GM23338 (cell line): ENCODE results near the gene SMYD3. TPM values are rescaled to one million over a fixed set of nuclear protein-coding genes. Genes with fewer than 3 reads are reported as not detected.

Source experiments
- ATAC-seq: fragments of 200-7000 bp; cut with Tn5 transposase; 3 replicates; pipeline ENCODE4 v1.9.1; 2020
- DNase-seq: peaks from one replicate; pipeline ENCODE4 v3.0.0-alpha.2; 2015; ENCODE audit warnings: low spot score
- H2AFZ ChIP-seq: fragments of 200-600 bp; sonication (generic); 2 replicates; pipeline ENCODE4 v1.8.0; 2016; ENCODE audit warnings: antibody characterized with exemption, mild to moderate bottlenecking, moderate library complexity
- H3F3A ChIP-seq: fragments of 200-600 bp; sonication (generic); replicated peaks from 2 replicates; pipeline ENCODE4 v1.8.0; 2017; ENCODE audit warnings: antibody characterized with exemption, mixed run types, low read depth
- H3K27ac ChIP-seq: fragments of 200-600 bp; sonication (generic); 2 replicates; pipeline ENCODE4 v1.6.1; 2016; ENCODE audit warnings: low read depth
- H3K27me3 ChIP-seq: fragments of 200-600 bp; sonication (generic); 2 replicates; pipeline ENCODE4 v1.8.0; 2016; ENCODE audit warnings: mild to moderate bottlenecking, mixed run types, moderate library complexity; ENCODE audit not compliant: insufficient read depth
- H3K36me3 ChIP-seq: fragments of 200-600 bp; sonication (generic); 2 replicates; pipeline ENCODE4 v1.8.0; 2016; ENCODE audit warnings: mild to moderate bottlenecking; ENCODE audit not compliant: insufficient read depth
- H3K4me1 ChIP-seq: fragments of 200-600 bp; sonication (generic); 2 replicates; pipeline ENCODE4 v1.8.0; 2016; ENCODE audit warnings: mild to moderate bottlenecking, moderate library complexity; ENCODE audit not compliant: insufficient read depth
- H3K4me2 ChIP-seq: fragments of 200-600 bp; sonication (generic); 2 replicates; pipeline ENCODE4 v1.7.1; 2017; ENCODE audit warnings: mixed run types
- H3K4me3 ChIP-seq: fragments of 200-600 bp; sonication (generic); 2 replicates; pipeline ENCODE4 v1.6.1; 2016; ENCODE audit warnings: mixed run types
- H3K79me2 ChIP-seq: fragments of 200-600 bp; sonication (generic); replicated peaks from 2 replicates; pipeline ENCODE4 v1.8.0; 2017; ENCODE audit warnings: mild to moderate bottlenecking; ENCODE audit not compliant: insufficient read depth
- H3K9me2 ChIP-seq: fragments of 200-600 bp; sonication (generic); 2 replicates; pipeline ENCODE4 v1.8.0; 2017; ENCODE audit not compliant: insufficient read depth
- H4K20me1 ChIP-seq: fragments of 200-600 bp; sonication (generic); replicated peaks from 2 replicates; pipeline ENCODE4 v1.8.0; 2017; ENCODE audit warnings: mild to moderate bottlenecking; ENCODE audit not compliant: insufficient read depth
- H3K27ac Mint-ChIP-seq: 2 replicates; pipeline ENCODE4 v1.8.0; 2020; ENCODE audit warnings: inconsistent platforms, mild to moderate bottlenecking, moderate library complexity, mixed read lengths
- H3K27me3 Mint-ChIP-seq: 3 replicates; pipeline ENCODE4 v1.8.0; 2022; ENCODE audit warnings: low read depth, mild to moderate bottlenecking, moderate library complexity, mixed read lengths, inconsistent platforms; ENCODE audit not compliant: insufficient read depth, poor library complexity
- H3K36me3 Mint-ChIP-seq: 3 replicates; pipeline ENCODE4 v1.8.0; 2021; ENCODE audit warnings: low read depth, mild to moderate bottlenecking, inconsistent platforms, moderate library complexity, mixed read lengths
- H3K4me1 Mint-ChIP-seq: 3 replicates; pipeline ENCODE4 v1.8.0; 2020; ENCODE audit warnings: mild to moderate bottlenecking, inconsistent platforms, mixed read lengths
- H3K4me3 Mint-ChIP-seq: 3 replicates; pipeline ENCODE4 v1.8.0; 2021; ENCODE audit warnings: moderate library complexity, mild to moderate bottlenecking, inconsistent platforms, mixed read lengths
- H3K9me3 Mint-ChIP-seq: 3 replicates; pipeline ENCODE4 v1.8.0; 2020; ENCODE audit warnings: moderate library complexity, mild to moderate bottlenecking, inconsistent platforms, mixed read lengths
- CREB1 ChIP-seq: fragments of 250-450 bp; sonication (Bioruptor Pico); IDR thresholded peaks from 2 replicates; pipeline ENCODE4 v1.5.0; 2020; ENCODE audit warnings: low read depth, mild to moderate bottlenecking, moderate library complexity
- CTCF ChIP-seq, 2 experiments: fragments of 200-600 bp in 1 of 2; sonication (generic) in 1 of 2; conservative IDR thresholded peaks; 2 replicates each; pipeline versions ENCODE4 v1.5.1 to v1.6.1; 2016 to 2017; ENCODE audit warnings: antibody characterized with exemption in 2 of 2, low read depth in 2 of 2, mild to moderate bottlenecking in 2 of 2, moderate library complexity in 1 of 2
- ETS1 ChIP-seq: IDR thresholded peaks from 2 replicates; pipeline ENCODE4 v1.6.1; 2016; ENCODE audit warnings: antibody characterized with exemption
- EZH2 ChIP-seq: fragments of 200-600 bp; sonication (generic); IDR thresholded peaks from one replicate; pipeline ENCODE4 v1.8.0; 2017; ENCODE audit warnings: antibody characterized with exemption, mild to moderate bottlenecking, low read depth; ENCODE audit not compliant: unreplicated experiment
- EZH2phosphoT487 ChIP-seq: fragments of 200-600 bp; sonication (generic); IDR thresholded peaks from one replicate; pipeline ENCODE4 v1.8.1; 2018; ENCODE audit warnings: antibody characterized with exemption; ENCODE audit not compliant: unreplicated experiment
- JUNB ChIP-seq: IDR thresholded peaks from one replicate; pipeline ENCODE4 v1.6.1; 2016; ENCODE audit warnings: antibody characterized with exemption; ENCODE audit not compliant: unreplicated experiment
- NANOG ChIP-seq: IDR thresholded peaks from 2 replicates; pipeline ENCODE4 v1.6.1; 2016; ENCODE audit warnings: antibody characterized with exemption, borderline replicate concordance
- POLR2AphosphoS5 ChIP-seq: IDR thresholded peaks from 2 replicates; pipeline ENCODE4 v1.6.1; 2016; ENCODE audit warnings: antibody characterized with exemption, low read depth
- REST ChIP-seq: IDR thresholded peaks from one replicate; pipeline ENCODE4 v1.6.1; 2018; ENCODE audit warnings: antibody characterized with exemption; ENCODE audit not compliant: unreplicated experiment
- STAT1 ChIP-seq: IDR thresholded peaks from one replicate; pipeline ENCODE4 v1.6.1; 2016; ENCODE audit warnings: antibody characterized with exemption; ENCODE audit not compliant: unreplicated experiment
- ZNF114 ChIP-seq: fragments of 250-450 bp; sonication (Bioruptor Pico); IDR thresholded peaks from 2 replicates; pipeline ENCODE4 v1.5.0; 2020; ENCODE audit warnings: mild to moderate bottlenecking, moderate library complexity
- ZNF331 ChIP-seq: fragments of 250-450 bp; sonication (Bioruptor Pico); IDR thresholded peaks from 2 replicates; pipeline ENCODE4 v1.5.0; 2020; ENCODE audit warnings: low read depth, mild to moderate bottlenecking, moderate library complexity
- polyA plus RNA-seq: library from polyadenylated mRNA; unstranded; fragments of >200 nt; fragmentation: Nextera tagmentation; extraction: Ambion mirVana; gene quantifications from 2 replicates; pipeline ENCODE4 v1.2.1, GENCODE V29; 2016
- total RNA-seq: library from RNA; depleted of rRNA; stranded (reverse); fragments of >200 nt; shearing (Covaris generic); gene quantifications from 2 replicates; pipeline ENCODE4 v1.2.3, GENCODE V29; 2014
- TF ChIP-seq, protein P1 (sequence below): fragments of 250-450 bp; sonication (Bioruptor Pico); IDR thresholded peaks from 2 replicates; pipeline ENCODE4 v1.5.0; 2020; ENCODE audit warnings: mild to moderate bottlenecking, moderate library complexity

The SMYD3 gene
- total and polyA plus RNA-seq, 2 experiments from 2014 or later, result 31.8 to 34.4 TPM

GRCh38 chr1:246435421-246436041 is 71.5 kb downstream of the SMYD3 start:
- Histone ChIP-seq H4K20me1 (no peaks in the 10 kb centered on the region), H3K79me2 (peaks cover 13% of the 10 kb centered on the region; the same call in 1 of the 2 replicates), H3F3A (no peaks in the 10 kb centered on the region; the same call in 1 of the 2 replicates), H3K4me2 (0 out of 2 replicates have a peak overlapping the region, but pooled peaks have one; percentile 5), H3K9me2 (no peaks in the 10 kb centered on the region), H3K4me1 (peaks cover 24% of the 10 kb centered on the region), H3K27me3 (no peaks in the 10 kb centered on the region), H3K4me3 (no peak overlapping the region), H2AFZ (no peak overlapping the region), H3K36me3 (no peaks in the 10 kb centered on the region), H3K27ac (peak overlapping the region; percentile 89)
- ATAC-seq (peak; percentile 70), DNase-seq (peak; percentile 72)
- H3K4me1 Mint-ChIP-seq, result peaks cover 42% of the 10 kb centered on the region
- H3K4me3 Mint-ChIP-seq, result no peak overlapping the region
- peak overlapping the region; percentile 54 for H3K27ac Mint-ChIP-seq
- H3K36me3 Mint-ChIP-seq, result peaks cover 6% of the 10 kb centered on the region; the same call in 2 of the 3 replicates
- H3K27me3 Mint-ChIP-seq, result peaks cover 2% of the 10 kb centered on the region
- TF ChIP-seq ETS1, result no peak
- TF ChIP-seq EZH2, result no peak
- peak; percentile 23; the same call in 1 of the 2 replicates for TF ChIP-seq CREB1 (CRISPR knock-in tag)
- TF ChIP-seq POLR2AphosphoS5, result no peak
- TF ChIP-seq EZH2phosphoT487, result no peak
- TF ChIP-seq, protein P1, sequence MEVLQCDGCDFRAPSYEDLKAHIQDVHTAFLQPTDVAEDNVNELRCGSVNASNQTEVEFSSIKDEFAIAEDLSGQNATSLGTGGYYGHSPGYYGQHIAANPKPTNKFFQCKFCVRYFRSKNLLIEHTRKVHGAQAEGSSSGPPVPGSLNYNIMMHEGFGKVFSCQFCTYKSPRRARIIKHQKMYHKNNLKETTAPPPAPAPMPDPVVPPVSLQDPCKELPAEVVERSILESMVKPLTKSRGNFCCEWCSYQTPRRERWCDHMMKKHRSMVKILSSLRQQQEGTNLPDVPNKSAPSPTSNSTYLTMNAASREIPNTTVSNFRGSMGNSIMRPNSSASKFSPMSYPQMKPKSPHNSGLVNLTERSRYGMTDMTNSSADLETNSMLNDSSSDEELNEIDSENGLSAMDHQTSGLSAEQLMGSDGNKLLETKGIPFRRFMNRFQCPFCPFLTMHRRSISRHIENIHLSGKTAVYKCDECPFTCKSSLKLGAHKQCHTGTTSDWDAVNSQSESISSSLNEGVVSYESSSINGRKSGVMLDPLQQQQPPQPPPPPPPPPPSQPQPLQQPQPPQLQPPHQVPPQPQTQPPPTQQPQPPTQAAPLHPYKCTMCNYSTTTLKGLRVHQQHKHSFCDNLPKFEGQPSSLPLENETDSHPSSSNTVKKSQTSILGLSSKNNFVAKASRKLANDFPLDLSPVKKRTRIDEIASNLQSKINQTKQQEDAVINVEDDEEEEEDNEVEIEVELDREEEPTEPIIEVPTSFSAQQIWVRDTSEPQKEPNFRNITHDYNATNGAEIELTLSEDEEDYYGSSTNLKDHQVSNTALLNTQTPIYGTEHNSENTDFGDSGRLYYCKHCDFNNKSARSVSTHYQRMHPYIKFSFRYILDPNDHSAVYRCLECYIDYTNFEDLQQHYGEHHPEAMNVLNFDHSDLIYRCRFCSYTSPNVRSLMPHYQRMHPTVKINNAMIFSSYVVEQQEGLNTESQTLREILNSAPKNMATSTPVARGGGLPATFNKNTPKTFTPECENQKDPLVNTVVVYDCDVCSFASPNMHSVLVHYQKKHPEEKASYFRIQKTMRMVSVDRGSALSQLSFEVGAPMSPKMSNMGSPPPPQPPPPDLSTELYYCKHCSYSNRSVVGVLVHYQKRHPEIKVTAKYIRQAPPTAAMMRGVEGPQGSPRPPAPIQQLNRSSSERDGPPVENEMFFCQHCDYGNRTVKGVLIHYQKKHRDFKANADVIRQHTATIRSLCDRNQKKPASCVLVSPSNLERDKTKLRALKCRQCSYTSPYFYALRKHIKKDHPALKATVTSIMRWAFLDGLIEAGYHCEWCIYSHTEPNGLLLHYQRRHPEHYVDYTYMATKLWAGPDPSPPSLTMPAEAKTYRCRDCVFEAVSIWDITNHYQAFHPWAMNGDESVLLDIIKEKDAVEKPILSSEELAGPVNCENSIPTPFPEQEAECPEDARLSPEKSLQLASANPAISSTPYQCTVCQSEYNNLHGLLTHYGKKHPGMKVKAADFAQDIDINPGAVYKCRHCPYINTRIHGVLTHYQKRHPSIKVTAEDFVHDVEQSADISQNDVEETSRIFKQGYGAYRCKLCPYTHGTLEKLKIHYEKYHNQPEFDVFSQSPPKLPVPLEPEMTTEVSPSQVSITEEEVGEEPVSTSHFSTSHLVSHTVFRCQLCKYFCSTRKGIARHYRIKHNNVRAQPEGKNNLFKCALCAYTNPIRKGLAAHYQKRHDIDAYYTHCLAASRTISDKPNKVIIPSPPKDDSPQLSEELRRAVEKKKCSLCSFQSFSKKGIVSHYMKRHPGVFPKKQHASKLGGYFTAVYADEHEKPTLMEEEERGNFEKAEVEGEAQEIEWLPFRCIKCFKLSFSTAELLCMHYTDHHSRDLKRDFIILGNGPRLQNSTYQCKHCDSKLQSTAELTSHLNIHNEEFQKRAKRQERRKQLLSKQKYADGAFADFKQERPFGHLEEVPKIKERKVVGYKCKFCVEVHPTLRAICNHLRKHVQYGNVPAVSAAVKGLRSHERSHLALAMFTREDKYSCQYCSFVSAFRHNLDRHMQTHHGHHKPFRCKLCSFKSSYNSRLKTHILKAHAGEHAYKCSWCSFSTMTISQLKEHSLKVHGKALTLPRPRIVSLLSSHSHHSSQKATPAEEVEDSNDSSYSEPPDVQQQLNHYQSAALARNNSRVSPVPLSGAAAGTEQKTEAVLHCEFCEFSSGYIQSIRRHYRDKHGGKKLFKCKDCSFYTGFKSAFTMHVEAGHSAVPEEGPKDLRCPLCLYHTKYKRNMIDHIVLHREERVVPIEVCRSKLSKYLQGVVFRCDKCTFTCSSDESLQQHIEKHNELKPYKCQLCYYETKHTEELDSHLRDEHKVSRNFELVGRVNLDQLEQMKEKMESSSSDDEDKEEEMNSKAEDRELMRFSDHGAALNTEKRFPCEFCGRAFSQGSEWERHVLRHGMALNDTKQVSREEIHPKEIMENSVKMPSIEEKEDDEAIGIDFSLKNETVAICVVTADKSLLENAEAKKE (CRISPR knock-in tag), result peak; percentile 78
- TF ChIP-seq NANOG, result no peak
- no peak for TF ChIP-seq ZNF331 (CRISPR knock-in tag)
- TF ChIP-seq STAT1, result no peak
- TF ChIP-seq JUNB, result no peak
- peak; percentile 47 for TF ChIP-seq REST
- no peak for TF ChIP-seq CTCF (conservative IDR thresholded peaks at IDR 0.05; ENCODE audit: low read depth in 2 of 2)
- 0 out of 2 replicates have a peak, but pooled peaks have one; percentile 87 for TF ChIP-seq ZNF114 (CRISPR knock-in tag)
- H3K9me3 Mint-ChIP-seq, result peaks cover 5% of the 10 kb centered on the region; the same call in 1 of the 3 replicates
